ENCODE results near the gene OPN4. TPM values are rescaled to one million over a fixed set of nuclear protein-coding genes. Genes with fewer than 3 reads are reported as not detected.

The OPN4 gene
- polyA plus RNA-seq, 1 of the 3 experiments (the other 2 are of a cell fraction), result 0.03 TPM

DNA sequence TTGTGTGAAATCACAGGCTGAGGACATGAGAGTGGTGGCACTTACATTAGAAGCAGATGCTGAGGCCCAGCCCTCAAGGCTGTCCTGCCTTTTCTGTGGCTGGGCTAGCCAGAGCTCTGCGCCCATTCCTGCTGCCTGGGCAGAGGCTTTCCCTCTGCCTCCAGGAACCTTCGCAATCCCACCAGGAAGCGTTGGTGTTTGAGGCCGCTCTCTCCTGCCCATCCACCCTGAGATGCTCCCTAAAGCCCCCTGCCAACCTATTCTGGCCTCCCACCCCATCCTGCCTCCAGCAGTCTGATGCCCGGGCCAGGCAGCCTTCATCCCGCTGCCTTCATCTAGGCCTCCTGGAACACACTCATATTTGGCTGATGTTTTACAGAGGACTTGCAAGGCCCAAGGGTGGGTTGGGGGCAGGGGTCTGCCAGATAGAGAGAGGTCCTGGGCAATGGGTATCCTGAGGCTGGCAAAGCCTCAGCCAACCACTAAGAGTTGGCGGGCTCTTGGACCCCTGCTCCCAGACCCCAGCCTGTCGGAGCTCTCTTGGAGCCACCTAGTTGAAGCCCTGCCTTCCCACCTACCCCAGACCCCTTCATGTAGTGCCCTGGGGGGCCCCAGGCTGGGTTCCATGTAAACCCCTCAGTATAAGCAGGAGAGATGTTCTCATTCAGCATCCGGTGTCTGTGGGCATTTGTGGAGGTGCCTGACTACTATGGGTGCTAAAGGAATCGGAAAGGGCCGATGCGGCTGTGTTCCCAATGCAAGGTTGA, 46.7 kb downstream of the OPN4 start (continued):
- TF ChIP-seq, protein P1, sequence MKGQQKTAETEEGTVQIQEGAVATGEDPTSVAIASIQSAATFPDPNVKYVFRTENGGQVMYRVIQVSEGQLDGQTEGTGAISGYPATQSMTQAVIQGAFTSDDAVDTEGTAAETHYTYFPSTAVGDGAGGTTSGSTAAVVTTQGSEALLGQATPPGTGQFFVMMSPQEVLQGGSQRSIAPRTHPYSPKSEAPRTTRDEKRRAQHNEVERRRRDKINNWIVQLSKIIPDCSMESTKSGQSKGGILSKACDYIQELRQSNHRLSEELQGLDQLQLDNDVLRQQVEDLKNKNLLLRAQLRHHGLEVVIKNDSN (IDR thresholded peaks at IDR 0.05; ENCODE audit: borderline replicate concordance, low read depth), result no peak
- TF ChIP-seq ZBTB33 (IDR thresholded peaks at IDR 0.05; ENCODE audit: borderline replicate concordance, low read depth) (no peak), MAX (IDR thresholded peaks at IDR 0.05; ENCODE audit: low read depth) (no peak), JUND (IDR thresholded peaks at IDR 0.05) (no peak), ELF1 (IDR thresholded peaks at IDR 0.05) (no peak)

- H3K4me3 ChIP-seq (ENCODE audit: low read depth in 2 of 2, low read length in 1 of 2), result no peak overlapping the region
- H3K4me2 ChIP-seq, result no peak overlapping the region
- H3K9me3 ChIP-seq, result no peaks in the 10 kb centered on the region
- no peaks in the 10 kb centered on the region for H3K27me3 ChIP-seq (ENCODE audit: insufficient read depth)
- H3K9ac ChIP-seq, result no peak overlapping the region
- H2AFZ ChIP-seq (ENCODE audit: low read depth), result no peak overlapping the region
- CTCF ChIA-PET, result interaction anchor here (1.0 to 1.8 kb wide), 2 partner anchors 9 to 196 kb away, joined by 6 to 18 read pairs; no protein-coding TSS in a partner anchor
- WGBS (ENCODE audit: low lambda C conversion rate), result 86% methylated on average over 1 of the region's 8 CpGs
- no peaks in the 10 kb centered on the region for H4K20me1 ChIP-seq (ENCODE audit: insufficient read depth)
- no peak for DNase-seq
- no peaks in the 10 kb centered on the region for H3K36me3 ChIP-seq (replicated peaks in 1 of 2; ENCODE audit: control insufficient read depth in 1 of 2, insufficient read depth in 2 of 2, low read length in 1 of 2)
- no peaks in the 10 kb centered on the region for H3F3A ChIP-seq (replicated peaks; ENCODE audit: insufficient read depth)
- H3K9me2 ChIP-seq, result no peaks in the 10 kb centered on the region
- POLR2A ChIA-PET, result interaction anchor here (1.3 kb wide), 1 partner anchor 9 kb away, joined by 3 read pairs; no protein-coding TSS in a partner anchor
- no peaks in the 10 kb centered on the region for H3K79me2 ChIP-seq (ENCODE audit: insufficient read depth)
- no peaks in the 10 kb centered on the region for H3K4me1 ChIP-seq (ENCODE audit: control insufficient read depth in 1 of 2, insufficient read depth in 2 of 2, low read depth in 1 of 2, low read length in 1 of 2)
- no peak overlapping the region for H3K27ac ChIP-seq (ENCODE audit: low read depth in 2 of 2, low read length in 1 of 2)
- TF ChIP-seq IRF3 (IDR thresholded peaks at IDR 0.05; ENCODE audit: low read depth, low read length) (no peak), POLR2AphosphoS5 (IDR thresholded peaks at IDR 0.05; ENCODE audit: low read depth, low read length) (no peak), CHD2 (IDR thresholded peaks at IDR 0.05; ENCODE audit: low read length, partially characterized antibody) (no peak), TAF1 (IDR thresholded peaks at IDR 0.05; ENCODE audit: borderline replicate concordance, low read depth, low read length) (no peak), MAX (IDR thresholded peaks at IDR 0.05; ENCODE audit: low read depth) (no peak), FOSL2 (IDR thresholded peaks at IDR 0.05; ENCODE audit: borderline replicate concordance, low read depth) (no peak), EZH2phosphoT487 (IDR thresholded peaks at IDR 0.05; ENCODE audit: borderline replicate concordance, low read depth) (no peak), CTCF (IDR thresholded peaks at IDR 0.05) (no peak), RXRA (IDR thresholded peaks at IDR 0.05; ENCODE audit: borderline replicate concordance, low read depth) (no peak), RAD21 (IDR thresholded peaks at IDR 0.05; ENCODE audit: low read length) (no peak), RFX5 (IDR thresholded peaks at IDR 0.05; ENCODE audit: low read length) (no peak), SMC3 (IDR thresholded peaks at IDR 0.05; ENCODE audit: low read depth, low read length) (no peak), GABPA (IDR thresholded peaks at IDR 0.05; ENCODE audit: low read depth) (no peak), FOXJ3 (CRISPR knock-in tag; IDR thresholded peaks at IDR 0.05) (no peak), YY1 (IDR thresholded peaks at IDR 0.05; ENCODE audit: low read depth) (no peak), ELF1 (IDR thresholded peaks at IDR 0.05) (no peak)
- TF ChIP-seq, protein P2, sequence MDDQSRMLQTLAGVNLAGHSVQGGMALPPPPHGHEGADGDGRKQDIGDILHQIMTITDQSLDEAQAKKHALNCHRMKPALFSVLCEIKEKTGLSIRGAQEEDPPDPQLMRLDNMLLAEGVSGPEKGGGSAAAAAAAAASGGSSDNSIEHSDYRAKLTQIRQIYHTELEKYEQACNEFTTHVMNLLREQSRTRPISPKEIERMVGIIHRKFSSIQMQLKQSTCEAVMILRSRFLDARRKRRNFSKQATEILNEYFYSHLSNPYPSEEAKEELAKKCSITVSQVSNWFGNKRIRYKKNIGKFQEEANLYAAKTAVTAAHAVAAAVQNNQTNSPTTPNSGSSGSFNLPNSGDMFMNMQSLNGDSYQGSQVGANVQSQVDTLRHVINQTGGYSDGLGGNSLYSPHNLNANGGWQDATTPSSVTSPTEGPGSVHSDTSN (IDR thresholded peaks at IDR 0.05), result no peak
- TF ChIP-seq, protein P1 (IDR thresholded peaks at IDR 0.05; ENCODE audit: borderline replicate concordance, low read depth), result no peak
These were observed 48.8 kb downstream of the OPN4 start for GRCh38 chr10:86703176-86703575.
